Stimulated activated CD8-positive, alpha-beta memory T cell treated with anti-CD3 and anti-CD28 coated beads, Interleukin-4, amount 100 ng/mL, for 48 hours (primary cell): ENCODE data around the gene ATP5PB.
A peak's percentile ranks its signal among the peaks of the same experiment; 100 is the strongest.

Experiments
- DNase-seq: peaks from one replicate; pipeline ENCODE4 v3.0.0-alpha.2; 2020

The ATP5PB gene

GRCh38 chr1:111446967-111447892 is 2.0 kb upstream of the ATP5PB start:
- DNase-seq, result no peak

- DNase-seq, result peak; percentile 57
Measured at GRCh38 chr1:111448482-111448917, 764 bp upstream of the ATP5PB start.

GRCh38 chr1:111449703-111450017 is 396 bp downstream of the ATP5PB start:
- no peak for DNase-seq

- no peak for DNase-seq
Measured at GRCh38 chr1:111450185-111450584, 921 bp downstream of the ATP5PB start.

GRCh38 chr1:111452581-111452980 is 3.3 kb downstream of the ATP5PB start:
- DNase-seq, result no peak

- no peak for DNase-seq
Measured at GRCh38 chr1:111453706-111454105, 4.4 kb downstream of the ATP5PB start.

- DNase-seq, result no peak
Measured at GRCh38 chr1:111454859-111455641, 5.8 kb downstream of the ATP5PB start.

GRCh38 chr1:111455642-111456031 is 6.4 kb downstream of the ATP5PB start:
- DNase-seq, result no peak

GRCh38 chr1:111461765-111462164 is 12.5 kb downstream of the ATP5PB start:
- DNase-seq, result no peak

GRCh38 chr1:111462370-111463028 is 13.2 kb downstream of the ATP5PB start:
- no peak for DNase-seq

GRCh38 chr1:111463029-111463683 is 13.9 kb downstream of the ATP5PB start:
- DNase-seq, result no peak

- DNase-seq, result no peak
Measured at GRCh38 chr1:111465754-111466153, 16.5 kb downstream of the ATP5PB start.

- no peak for DNase-seq
Measured at GRCh38 chr1:111466480-111466879, 17.2 kb downstream of the ATP5PB start.

GRCh38 chr1:111467865-111468716 is 18.8 kb downstream of the ATP5PB start:
- DNase-seq, result no peak

GRCh38 chr1:111468717-111469100 is 19.4 kb downstream of the ATP5PB start:
- no peak for DNase-seq

- DNase-seq, result no peak
Measured at GRCh38 chr1:111469539-111469938, 20.3 kb downstream of the ATP5PB start.

- no peak for DNase-seq
Measured at GRCh38 chr1:111470596-111470995, 21.3 kb downstream of the ATP5PB start.

- peak; percentile 69 for DNase-seq
Measured at GRCh38 chr1:111471012-111471411, 21.7 kb downstream of the ATP5PB start.

GRCh38 chr1:111471538-111471937 is 22.3 kb downstream of the ATP5PB start:
- no peak for DNase-seq

GRCh38 chr1:111474106-111474505 is 24.8 kb downstream of the ATP5PB start:
- DNase-seq, result no peak

GRCh38 chr1:111474521-111474920 is 25.3 kb downstream of the ATP5PB start:
- DNase-seq, result no peak

- peak; percentile 56 for DNase-seq
Measured at GRCh38 chr1:111475701-111476100, 26.4 kb downstream of the ATP5PB start.
